K562 (cell line): Measurements from ENCODE around the gene CSMD2. TPM values are rescaled to one million over a fixed set of nuclear protein-coding genes. Genes with fewer than 3 reads are reported as not detected.

Experiments
- ARID2 ChIP-seq: fragments of 450-650 bp; IDR thresholded peaks from 2 replicates; pipeline ENCODE4 v1.6.1; 2017; ENCODE audit warnings: antibody characterized with exemption, mild to moderate bottlenecking
- CHD4 ChIP-seq: fragments of 200-600 bp; sonication (generic); IDR thresholded peaks from 3 replicates; pipeline ENCODE4 v1.6.1; 2012; ENCODE audit warnings: low read depth, mild to moderate bottlenecking, mixed read lengths, low read length, inconsistent platforms; ENCODE audit not compliant: insufficient read depth, insufficient replicate concordance, poor library complexity, severe bottlenecking
- FOS ChIP-seq: IDR thresholded peaks from 3 replicates; pipeline ENCODE4 v1.6.1; 2011; ENCODE audit not compliant: insufficient read length; ENCODE audit errors: extremely low read depth
- HOMEZ ChIP-seq: fragments of 250-450 bp; sonication (Bioruptor Pico); IDR thresholded peaks from 2 replicates; pipeline ENCODE4 v1.4.0; 2020; ENCODE audit warnings: mild to moderate bottlenecking, moderate library complexity
- KLF16 ChIP-seq: IDR thresholded peaks from 2 replicates; pipeline ENCODE4 v1.6.1; 2016; ENCODE audit warnings: antibody characterized with exemption
- MECOM ChIP-seq: fragments of 250-450 bp; sonication (Bioruptor Pico); IDR thresholded peaks from 2 replicates; pipeline ENCODE4 v1.8.0; 2022; ENCODE audit warnings: inconsistent platforms
- RBM17 ChIP-seq: fragments of 200-400 bp; formaldehyde crosslinking; IDR thresholded peaks from 2 replicates; pipeline ENCODE4 v1.6.1; 2017; ENCODE audit warnings: low read depth, mild to moderate bottlenecking, low read length, borderline replicate concordance
- SETDB1 ChIP-seq: IDR thresholded peaks from one replicate; pipeline ENCODE4 v1.6.1; 2012; ENCODE audit warnings: low read length, control low read depth, inconsistent platforms
- TEAD2 ChIP-seq: fragments of 450-650 bp; IDR thresholded peaks from 2 replicates; pipeline ENCODE4 v1.6.1; 2016; ENCODE audit warnings: missing genetic modification characterization, control low read depth, missing compliant biosample characterization
- XRCC5 ChIP-seq: fragments of 200-400 bp; formaldehyde crosslinking; IDR thresholded peaks from 2 replicates; pipeline ENCODE4 v1.6.1; 2017; ENCODE audit warnings: low read depth, mild to moderate bottlenecking, low read length
- ZBTB12 ChIP-seq: fragments of 250-450 bp; sonication (Bioruptor Pico); IDR thresholded peaks from 2 replicates; pipeline ENCODE4 v1.4.0; 2020
- ZBTB33 ChIP-seq: sonication (generic); formaldehyde crosslinking; IDR thresholded peaks from 2 replicates; pipeline ENCODE4 v1.8.1; 2023; ENCODE audit warnings: mild to moderate bottlenecking, missing genetic modification reagents
- ZC3H11A ChIP-seq: IDR thresholded peaks from 2 replicates; pipeline ENCODE4 v1.6.1; 2012; ENCODE audit warnings: low read depth, low read length, improper control_type of control experiment
- ZFPM2 ChIP-seq: fragments of 250-450 bp; sonication (Bioruptor Pico); IDR thresholded peaks from 2 replicates; pipeline ENCODE4 v1.5.1; 2022; ENCODE audit warnings: mild to moderate bottlenecking
- ZNF239 ChIP-seq: fragments of 250-450 bp; sonication (Bioruptor Pico); IDR thresholded peaks from 2 replicates; pipeline ENCODE4 v1.4.0; 2020; ENCODE audit warnings: mild to moderate bottlenecking
- ZNF41 ChIP-seq: fragments of 250-450 bp; sonication (Bioruptor Pico); conservative IDR thresholded peaks from 2 replicates; pipeline ENCODE4 v1.4.0; 2020; ENCODE audit warnings: mild to moderate bottlenecking
- polyA plus RNA-seq, 8 experiments: library from polyadenylated mRNA; depleted of rRNA in 4 of 8; stranded (reverse) in 5 of 8; unstranded in 3 of 8; fragments of >200 nt; fragmentation: Nextera tagmentation in 2 of 8; fragmentation: Illumina TruSeq in 1 of 8; extraction: Ambion mirVana in 2 of 8; extraction: Trizol in 1 of 8; gene quantifications; 2 replicates each; pipeline versions ENCODE4 v1.2.1 to v1.2.3, GENCODE V29; 2011 to 2014; ENCODE audit warnings: inconsistent platforms in 1 of 8, missing spikeins in 1 of 8
- total RNA-seq, 7 experiments: library from RNA; depleted of rRNA in 6 of 7; stranded (reverse); fragments of >200 nt in 6 of 7; fragmentation: Illumina TruSeq in 2 of 7; extraction: Trizol in 2 of 7; gene quantifications; 2 replicates each; pipeline versions ENCODE4 v1.2.1 to v1.2.3, GENCODE V29; 2011 to 2021; ENCODE audit warnings: low replicate concordance in 1 of 7
- TF ChIP-seq, protein P1 (sequence below): fragments of 450-650 bp; conservative IDR thresholded peaks from 2 replicates; pipeline ENCODE4 v1.6.1; 2016; ENCODE audit warnings: missing genetic modification characterization, low read depth, mild to moderate bottlenecking, missing compliant biosample characterization, moderate library complexity
- TF ChIP-seq, protein P2 (sequence below): fragments of 200-400 bp; formaldehyde crosslinking; IDR thresholded peaks from 2 replicates; pipeline ENCODE4 v1.6.1; 2017; ENCODE audit warnings: mild to moderate bottlenecking, low read depth, low read length, moderate library complexity

The CSMD2 gene
- total and polyA plus RNA-seq, 9 of the 15 experiments (the other 6 are each of a cell fraction or from before 2014, with no cell fraction given) = not detected

DNA sequence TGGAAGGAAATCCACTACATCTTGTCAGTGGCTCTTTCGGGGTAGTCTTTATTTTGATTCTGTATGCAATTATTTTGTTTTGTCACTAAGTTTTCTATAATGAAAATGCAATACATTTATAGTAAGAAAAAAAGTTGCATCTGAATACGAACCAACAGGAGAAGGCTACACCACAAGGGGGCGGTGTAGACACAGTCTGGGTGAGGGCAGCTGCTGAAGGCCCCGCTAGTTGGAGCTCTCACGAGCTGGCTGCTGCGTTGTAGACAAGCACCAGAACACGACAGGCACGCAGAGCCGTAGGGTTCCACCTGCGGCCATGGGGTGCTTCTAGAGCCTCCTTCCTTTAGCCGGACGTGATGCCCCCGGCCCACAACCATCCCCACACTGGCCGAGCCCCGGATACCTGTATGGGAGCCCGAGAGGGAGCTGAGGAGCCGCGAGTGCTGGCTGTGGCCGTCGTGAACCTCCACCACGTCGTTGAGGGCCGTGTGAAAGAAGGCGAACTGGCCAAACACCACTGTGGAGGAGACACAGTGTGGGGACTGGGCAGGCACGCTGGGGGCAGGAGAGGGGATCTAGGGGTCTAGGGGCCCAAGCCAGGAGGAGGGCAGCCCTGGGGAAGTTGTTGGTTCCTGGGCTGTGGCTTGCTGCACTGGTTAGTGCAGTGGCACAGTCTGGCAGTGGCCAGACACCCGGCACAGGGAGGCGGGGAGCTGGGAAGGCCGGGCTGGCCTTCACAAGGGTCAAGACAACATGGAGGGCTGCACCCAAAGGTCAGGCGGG lies 531.8 kb downstream of the CSMD2 start (continued):
- TF ChIP-seq ZBTB33 (CRISPR knock-in tag) (no peak), KLF16 (peak; percentile 74), ZC3H11A (no peak), ZFPM2 (CRISPR knock-in tag) (no peak), ZNF41 (CRISPR knock-in tag) (no peak), MECOM (CRISPR knock-in tag) (no peak), SETDB1 (no peak), ZNF239 (CRISPR knock-in tag) (no peak), XRCC5 (peak; percentile 88), RBM17 (no peak), HOMEZ (CRISPR knock-in tag) (no peak), ARID2 (0 out of 2 replicates have a peak, but pooled peaks have one; percentile 15), CHD4 (no peak), TEAD2 (tag) (no peak), ZBTB12 (no peak), FOS (no peak)
- TF ChIP-seq, protein P1, sequence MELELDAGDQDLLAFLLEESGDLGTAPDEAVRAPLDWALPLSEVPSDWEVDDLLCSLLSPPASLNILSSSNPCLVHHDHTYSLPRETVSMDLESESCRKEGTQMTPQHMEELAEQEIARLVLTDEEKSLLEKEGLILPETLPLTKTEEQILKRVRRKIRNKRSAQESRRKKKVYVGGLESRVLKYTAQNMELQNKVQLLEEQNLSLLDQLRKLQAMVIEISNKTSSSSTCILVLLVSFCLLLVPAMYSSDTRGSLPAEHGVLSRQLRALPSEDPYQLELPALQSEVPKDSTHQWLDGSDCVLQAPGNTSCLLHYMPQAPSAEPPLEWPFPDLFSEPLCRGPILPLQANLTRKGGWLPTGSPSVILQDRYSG (tag) = no peak
- TF ChIP-seq, protein P2, sequence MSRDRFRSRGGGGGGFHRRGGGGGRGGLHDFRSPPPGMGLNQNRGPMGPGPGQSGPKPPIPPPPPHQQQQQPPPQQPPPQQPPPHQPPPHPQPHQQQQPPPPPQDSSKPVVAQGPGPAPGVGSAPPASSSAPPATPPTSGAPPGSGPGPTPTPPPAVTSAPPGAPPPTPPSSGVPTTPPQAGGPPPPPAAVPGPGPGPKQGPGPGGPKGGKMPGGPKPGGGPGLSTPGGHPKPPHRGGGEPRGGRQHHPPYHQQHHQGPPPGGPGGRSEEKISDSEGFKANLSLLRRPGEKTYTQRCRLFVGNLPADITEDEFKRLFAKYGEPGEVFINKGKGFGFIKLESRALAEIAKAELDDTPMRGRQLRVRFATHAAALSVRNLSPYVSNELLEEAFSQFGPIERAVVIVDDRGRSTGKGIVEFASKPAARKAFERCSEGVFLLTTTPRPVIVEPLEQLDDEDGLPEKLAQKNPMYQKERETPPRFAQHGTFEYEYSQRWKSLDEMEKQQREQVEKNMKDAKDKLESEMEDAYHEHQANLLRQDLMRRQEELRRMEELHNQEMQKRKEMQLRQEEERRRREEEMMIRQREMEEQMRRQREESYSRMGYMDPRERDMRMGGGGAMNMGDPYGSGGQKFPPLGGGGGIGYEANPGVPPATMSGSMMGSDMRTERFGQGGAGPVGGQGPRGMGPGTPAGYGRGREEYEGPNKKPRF = no peak
